ENCODE results near the gene INTS15.
"Not testable (repeated sequence)": the region's sequence is repeated elsewhere in the genome, so short reads cannot be mapped to it uniquely, and the experiment has no call there.

INTS15 gene

DNA sequence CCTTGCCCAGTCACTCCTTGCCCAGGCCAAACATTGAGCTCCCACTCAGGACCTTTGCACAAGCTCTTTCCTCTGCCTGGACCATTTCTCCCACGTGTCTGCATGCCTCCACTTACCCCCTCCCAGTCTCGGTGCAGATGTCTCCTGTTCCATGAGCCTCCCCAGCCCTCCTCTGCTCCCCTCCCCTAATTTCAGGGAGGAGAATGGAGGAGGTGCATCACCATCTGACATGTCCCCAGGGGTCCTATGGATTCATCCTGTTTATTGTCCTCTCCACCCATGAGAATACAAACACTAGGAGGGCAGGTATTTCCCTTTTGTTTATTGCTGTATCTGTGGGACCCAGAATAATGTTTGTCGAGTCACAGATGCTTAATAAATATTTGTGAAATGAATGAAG is 29.9 kb upstream of the INTS15 start:
- Histone ChIP-seq H3K4me1 (ENCODE audit: control insufficient read depth, insufficient read depth, low read length, poor library complexity, severe bottlenecking) (no peaks in the 10 kb centered on the region), H3K36me3 (ENCODE audit: control insufficient read depth, insufficient read depth, low read length) (no peaks in the 10 kb centered on the region), H3K9me3 (ENCODE audit: control insufficient read depth, low read length) (no peaks in the 10 kb centered on the region), H3K27ac (ENCODE audit: low read depth, low read length, severe bottlenecking) (no peak overlapping the region), H3K4me3 (ENCODE audit: extremely low read depth, insufficient read depth, low read length, poor library complexity, severe bottlenecking) (no peak overlapping the region)
- whole genome bisulfite sequencing, 2 experiments (ENCODE audit: insufficient coverage in 2 of 2), result 30% methylated on average over 2 of the region's 3 CpGs; no CpG with 5 or more reads in 1 of the 2 experiments

DNA sequence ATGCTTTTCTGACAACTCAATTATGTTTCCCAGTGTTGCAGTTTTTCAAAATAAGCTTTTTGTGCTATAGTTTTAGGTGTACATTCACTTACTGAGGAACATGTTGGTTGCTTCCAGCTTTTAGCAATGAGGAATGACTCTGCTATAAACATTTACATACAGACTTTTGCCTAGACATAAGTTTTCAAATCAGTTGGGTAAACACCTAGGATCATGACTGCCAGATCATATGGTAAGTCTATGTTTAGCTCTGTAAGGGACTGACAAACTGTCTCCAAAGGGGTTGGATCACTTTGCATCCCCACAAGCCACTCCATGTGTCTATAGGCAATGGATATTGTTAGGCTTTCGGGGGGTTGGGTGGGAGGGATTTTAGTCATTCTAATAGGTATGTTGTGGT is 27.7 kb upstream of the INTS15 start:
- no peak overlapping the region for H3K27ac ChIP-seq (ENCODE audit: low read depth, low read length, severe bottlenecking)
- no peaks in the 10 kb centered on the region for H3K36me3 ChIP-seq (ENCODE audit: control insufficient read depth, insufficient read depth, low read length)
- no peaks in the 10 kb centered on the region for H3K9me3 ChIP-seq (ENCODE audit: control insufficient read depth, low read length)
- no peak overlapping the region for H3K4me3 ChIP-seq (ENCODE audit: extremely low read depth, insufficient read depth, low read length, poor library complexity, severe bottlenecking)
- no CpG with 5 or more reads among the region's 1 CpG for WGBS, 2 experiments (ENCODE audit: insufficient coverage in 2 of 2)
- no peaks in the 10 kb centered on the region for H3K4me1 ChIP-seq (ENCODE audit: control insufficient read depth, insufficient read depth, low read length, poor library complexity, severe bottlenecking)

DNA sequence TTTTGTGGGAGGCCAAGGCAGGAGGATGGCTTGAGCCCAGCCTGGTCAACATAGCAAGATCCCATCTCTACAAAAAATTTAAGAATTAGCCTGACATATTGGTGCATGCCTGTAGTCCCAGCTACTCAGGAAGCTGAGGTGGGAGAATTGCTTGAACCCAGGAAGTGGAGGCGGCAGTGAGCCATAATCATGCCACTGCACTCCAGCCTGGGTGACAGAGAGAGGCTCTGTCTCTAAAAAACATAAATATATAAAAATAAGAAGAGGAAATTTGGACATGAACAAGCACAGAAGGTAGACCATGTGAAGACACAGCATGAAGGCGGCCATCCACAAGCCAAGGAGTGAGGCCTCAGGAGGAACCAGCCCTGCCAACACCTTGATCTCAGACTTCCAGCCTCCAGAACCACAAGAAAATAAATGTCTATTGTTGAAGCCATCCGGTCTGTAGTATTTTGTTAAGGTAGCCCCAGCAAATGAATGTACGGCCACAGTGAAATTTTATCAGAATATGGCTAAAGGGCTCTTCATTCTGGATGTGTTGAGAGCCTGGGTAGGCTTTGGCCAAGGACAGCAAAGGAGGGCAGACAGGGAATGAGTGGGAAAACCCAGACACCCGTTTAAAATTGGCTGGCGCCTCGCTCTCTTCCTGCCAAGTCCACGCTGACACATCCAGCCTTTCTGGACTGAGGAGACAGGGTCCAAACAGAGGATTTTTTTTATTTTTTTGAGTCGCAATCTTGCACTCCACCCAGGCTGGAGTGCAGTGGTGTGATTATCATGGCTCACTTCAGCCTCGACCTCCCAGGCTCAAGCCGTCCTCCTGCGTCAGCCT is 25.7 kb upstream of the INTS15 start:
- Histone ChIP-seq H3K4me3 (ENCODE audit: extremely low read depth, insufficient read depth, low read length, poor library complexity, severe bottlenecking) (no peak overlapping the region), H3K4me1 (ENCODE audit: control insufficient read depth, insufficient read depth, low read length, poor library complexity, severe bottlenecking) (no peaks in the 10 kb centered on the region), H3K36me3 (ENCODE audit: control insufficient read depth, insufficient read depth, low read length) (no peaks in the 10 kb centered on the region), H3K27ac (ENCODE audit: low read depth, low read length, severe bottlenecking) (no peak overlapping the region), H3K9me3 (ENCODE audit: control insufficient read depth, low read length) (no peaks in the 10 kb centered on the region)
- 92 to 93% methylated on average over 10 to 11 of the region's 12 CpGs for WGBS, 2 experiments (ENCODE audit: insufficient coverage in 2 of 2)

DNA sequence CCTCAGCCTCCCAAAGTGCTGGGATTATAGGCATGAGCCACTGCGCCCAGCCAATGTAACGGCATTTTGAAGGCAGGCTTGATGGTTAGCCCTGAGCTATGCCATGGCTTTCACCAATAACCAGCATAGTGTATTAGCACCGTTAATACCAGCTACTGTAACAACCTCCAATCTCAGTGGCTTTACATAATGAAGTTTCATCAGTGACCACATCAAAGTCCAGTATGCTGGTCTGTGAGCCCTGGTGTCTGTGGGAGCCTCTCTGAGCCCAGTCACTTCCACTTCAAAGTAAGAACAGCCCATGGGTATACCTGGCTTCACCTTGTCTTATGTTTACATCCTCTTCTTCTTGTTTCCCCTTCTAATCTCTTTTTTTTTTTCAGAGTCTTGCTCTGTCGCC is 24.2 kb upstream of the INTS15 start:
- no peaks in the 10 kb centered on the region for H3K9me3 ChIP-seq (ENCODE audit: control insufficient read depth, low read length)
- H3K4me1 ChIP-seq (ENCODE audit: control insufficient read depth, insufficient read depth, low read length, poor library complexity, severe bottlenecking), result no peaks in the 10 kb centered on the region
- 87 to 88% methylated on average over 2 to 4 of the region's 4 CpGs for WGBS, 2 experiments (ENCODE audit: insufficient coverage in 2 of 2)
- no peaks in the 10 kb centered on the region for H3K36me3 ChIP-seq (ENCODE audit: control insufficient read depth, insufficient read depth, low read length)
- no peak overlapping the region for H3K27ac ChIP-seq (ENCODE audit: low read depth, low read length, severe bottlenecking)
- H3K4me3 ChIP-seq (ENCODE audit: extremely low read depth, insufficient read depth, low read length, poor library complexity, severe bottlenecking), result no peak overlapping the region

DNA sequence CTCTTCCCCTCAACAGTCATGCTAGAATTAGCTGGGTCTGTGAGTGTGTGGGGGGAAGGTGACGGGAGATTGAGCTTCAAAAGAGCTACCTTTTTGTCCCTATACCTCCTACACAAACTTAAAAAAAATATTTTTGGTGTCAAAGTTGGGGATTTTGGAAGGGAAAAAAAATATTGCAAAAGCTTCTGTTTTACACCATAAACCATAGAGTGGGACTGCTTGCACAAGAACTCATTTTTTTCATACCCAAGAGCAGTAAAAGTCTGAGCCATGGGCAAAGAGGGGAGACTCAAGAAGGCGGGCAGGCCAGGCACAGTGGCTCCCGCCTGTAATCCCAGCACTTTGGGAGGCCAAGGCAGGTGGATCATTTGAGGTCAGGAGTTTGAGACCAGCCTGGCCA is 21.9 kb upstream of the INTS15 start:
- 85 to 96% methylated on average over 2 of the region's 3 CpGs for WGBS, 2 experiments (ENCODE audit: insufficient coverage in 2 of 2)
- Histone ChIP-seq H3K36me3 (ENCODE audit: control insufficient read depth, insufficient read depth, low read length) (no peaks in the 10 kb centered on the region), H3K9me3 (ENCODE audit: control insufficient read depth, low read length) (no peaks in the 10 kb centered on the region), H3K27ac (ENCODE audit: low read depth, low read length, severe bottlenecking) (no peak overlapping the region), H3K4me1 (ENCODE audit: control insufficient read depth, insufficient read depth, low read length, poor library complexity, severe bottlenecking) (no peaks in the 10 kb centered on the region), H3K4me3 (ENCODE audit: extremely low read depth, insufficient read depth, low read length, poor library complexity, severe bottlenecking) (no peak overlapping the region)

DNA sequence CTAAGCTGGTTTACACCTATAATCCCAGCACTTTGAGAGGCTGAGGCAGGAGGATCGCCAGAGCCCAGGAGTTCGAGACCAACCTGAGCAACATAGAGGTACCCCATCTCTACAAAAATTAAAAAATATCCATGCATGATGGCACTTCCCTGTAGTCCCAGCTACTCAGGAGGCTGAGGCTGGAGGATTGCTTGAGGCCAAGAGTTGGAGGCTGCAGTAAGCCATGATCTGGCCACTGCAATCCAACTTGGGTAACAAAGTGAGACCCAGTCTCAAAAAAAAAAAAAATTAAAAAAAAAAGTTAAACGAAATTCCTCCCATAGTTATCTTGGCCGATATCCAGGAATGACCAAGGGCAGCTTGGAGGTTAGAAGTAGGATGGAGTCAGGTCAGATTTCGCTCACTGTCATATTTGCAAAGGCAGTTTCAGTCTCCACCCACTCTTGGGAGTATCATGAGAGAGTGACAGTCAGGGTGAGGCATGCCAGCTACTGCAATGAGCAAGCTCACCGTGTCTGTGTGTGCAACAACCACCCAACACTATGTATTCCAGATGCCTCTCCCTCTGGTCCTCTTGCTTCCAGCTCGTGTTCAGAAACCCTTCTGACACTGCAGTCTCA is 18.6 kb upstream of the INTS15 start:
- H3K36me3 ChIP-seq (ENCODE audit: control insufficient read depth, insufficient read depth, low read length), result no peaks in the 10 kb centered on the region
- no peaks in the 10 kb centered on the region for H3K9me3 ChIP-seq (ENCODE audit: control insufficient read depth, low read length)
- WGBS, 2 experiments (ENCODE audit: insufficient coverage in 2 of 2), result 86 to 94% methylated on average over 6 of the region's 7 CpGs
- H3K4me3 ChIP-seq (ENCODE audit: extremely low read depth, insufficient read depth, low read length, poor library complexity, severe bottlenecking), result no peak overlapping the region
- no peak overlapping the region for H3K27ac ChIP-seq (ENCODE audit: low read depth, low read length, severe bottlenecking)
- H3K4me1 ChIP-seq (ENCODE audit: control insufficient read depth, insufficient read depth, low read length, poor library complexity, severe bottlenecking), result no peaks in the 10 kb centered on the region

DNA sequence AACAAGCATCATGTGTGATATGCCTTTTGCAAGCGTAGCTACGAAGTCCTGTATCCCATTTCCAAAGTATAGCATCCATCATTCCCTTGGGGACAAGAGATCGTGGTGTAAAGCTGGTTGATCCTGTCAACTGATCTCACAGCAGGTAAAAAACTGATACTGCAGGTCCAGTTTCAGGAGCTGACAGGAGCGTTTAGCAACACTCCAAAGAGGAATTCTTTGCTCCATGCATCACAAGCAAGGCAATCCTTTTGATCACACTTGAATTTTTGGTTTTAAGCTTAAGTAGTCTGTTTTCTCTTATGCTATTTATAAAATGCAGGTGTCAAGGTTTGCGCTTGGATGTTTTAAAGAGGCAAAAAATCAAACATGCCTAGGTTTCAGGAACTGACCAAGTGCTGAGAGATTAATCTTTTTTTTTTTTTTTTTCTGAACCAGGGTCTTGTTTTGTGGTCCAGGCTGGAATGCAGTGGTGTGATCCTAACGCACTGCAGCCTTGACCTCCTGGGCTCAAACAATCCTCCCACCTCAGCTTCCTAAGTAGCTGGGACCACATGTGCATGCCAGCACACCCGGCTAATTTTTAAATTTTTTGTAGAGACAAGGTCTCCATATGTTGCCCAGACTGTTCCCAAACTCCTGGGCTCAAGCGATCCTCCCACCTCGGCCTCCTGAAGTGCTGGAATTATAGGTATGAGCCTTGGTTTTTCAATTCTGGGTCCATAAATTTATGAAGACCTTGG is 14.4 kb upstream of the INTS15 start:
- Histone ChIP-seq H3K4me1 (ENCODE audit: control insufficient read depth, insufficient read depth, low read length, poor library complexity, severe bottlenecking) (peaks cover 12% of the 10 kb centered on the region), H3K9me3 (ENCODE audit: control insufficient read depth, low read length) (no peaks in the 10 kb centered on the region), H3K27ac (ENCODE audit: low read depth, low read length, severe bottlenecking) (no peak overlapping the region), H3K36me3 (ENCODE audit: control insufficient read depth, insufficient read depth, low read length) (peaks cover 3% of the 10 kb centered on the region), H3K4me3 (ENCODE audit: extremely low read depth, insufficient read depth, low read length, poor library complexity, severe bottlenecking) (no peak overlapping the region)
- WGBS, 2 experiments (ENCODE audit: insufficient coverage in 2 of 2), result 88 to 89% methylated on average over 6 to 7 of the region's 9 CpGs

DNA sequence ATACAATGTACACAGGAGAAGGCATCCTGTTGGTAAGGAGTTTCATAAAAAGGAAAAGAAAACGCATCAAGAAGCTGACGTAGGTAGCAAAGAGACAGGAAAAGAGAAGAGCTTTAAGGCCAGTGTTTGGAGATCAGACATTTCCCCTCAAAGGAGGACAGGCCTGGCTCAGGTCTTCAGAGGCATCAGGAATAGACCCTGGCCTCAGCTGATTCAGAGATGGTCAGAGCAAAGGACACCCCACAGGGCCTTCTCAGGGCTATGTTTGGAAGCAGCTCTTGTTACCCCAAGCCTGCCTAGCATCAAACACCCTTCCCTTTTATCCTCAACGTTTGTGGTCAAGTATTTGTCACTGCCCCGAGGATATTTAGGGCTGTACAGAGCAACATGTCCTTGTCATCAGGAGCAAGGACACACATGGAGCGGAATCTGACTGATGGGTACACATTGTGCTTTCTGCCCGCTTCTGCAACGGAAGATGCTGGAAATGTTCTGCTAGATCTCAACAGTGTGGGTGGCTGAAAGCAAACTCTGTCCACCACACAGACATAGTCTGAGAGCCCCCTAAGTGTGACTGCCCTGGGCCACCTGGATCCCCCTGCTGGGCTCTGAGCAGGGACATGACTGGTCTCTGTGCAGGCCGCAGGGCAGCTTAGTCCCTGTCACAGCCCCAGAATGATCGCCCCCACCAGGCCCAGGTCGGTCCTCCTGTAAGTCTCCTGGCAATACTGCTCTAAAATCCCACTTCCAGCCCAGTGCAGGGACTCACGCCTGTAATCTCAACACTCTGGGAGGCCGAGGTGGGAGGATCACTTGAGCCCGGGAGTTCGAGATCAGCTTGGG is 13.6 kb upstream of the INTS15 start:
- Histone ChIP-seq H3K4me1 (ENCODE audit: control insufficient read depth, insufficient read depth, low read length, poor library complexity, severe bottlenecking) (peaks cover 12% of the 10 kb centered on the region), H3K9me3 (ENCODE audit: control insufficient read depth, low read length) (no peaks in the 10 kb centered on the region), H3K4me3 (ENCODE audit: extremely low read depth, insufficient read depth, low read length, poor library complexity, severe bottlenecking) (peak overlapping the region; percentile 59), H3K27ac (ENCODE audit: low read depth, low read length, severe bottlenecking) (no peak overlapping the region), H3K36me3 (ENCODE audit: control insufficient read depth, insufficient read depth, low read length) (peaks cover 10% of the 10 kb centered on the region)
- WGBS, 2 experiments (ENCODE audit: insufficient coverage in 2 of 2), result 82 to 84% methylated on average over 9 to 11 of the region's 14 CpGs

DNA sequence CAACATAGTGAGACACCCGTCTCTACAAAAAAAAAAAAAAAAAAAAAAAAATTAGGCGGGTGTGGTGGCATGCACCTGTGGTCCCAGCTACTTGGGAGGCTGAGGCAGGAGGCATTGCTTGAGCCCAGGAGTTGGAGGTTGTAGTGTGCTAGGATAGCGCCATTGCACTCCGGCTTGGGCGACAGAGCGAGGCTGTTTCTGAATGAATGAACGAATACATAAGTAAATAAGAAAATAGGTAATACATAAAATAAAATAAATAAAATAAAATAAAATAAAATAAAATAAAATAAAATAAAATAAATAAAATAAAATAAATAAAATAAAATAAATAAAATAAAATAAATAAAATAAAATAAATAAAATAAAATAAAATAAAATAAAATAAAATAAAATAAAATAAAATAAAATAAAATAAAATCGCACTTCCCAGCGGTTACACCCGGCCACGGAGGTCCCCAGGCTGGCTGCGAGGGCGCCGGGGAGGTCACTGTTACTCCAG is 12.9 kb upstream of the INTS15 start:
- H3K27ac ChIP-seq (ENCODE audit: low read depth, low read length, severe bottlenecking), result peak overlapping the region; percentile 94
- H3K36me3 ChIP-seq (ENCODE audit: control insufficient read depth, insufficient read depth, low read length), result peaks cover 14% of the 10 kb centered on the region
- H3K9me3 ChIP-seq (ENCODE audit: control insufficient read depth, low read length), result not testable (repeated sequence)
- H3K4me1 ChIP-seq (ENCODE audit: control insufficient read depth, insufficient read depth, low read length, poor library complexity, severe bottlenecking), result peaks cover 12% of the 10 kb centered on the region
- WGBS, 2 experiments (ENCODE audit: insufficient coverage in 2 of 2), result 0% methylated on average over 5 of the region's 14 CpGs
- peak overlapping the region; percentile 59 for H3K4me3 ChIP-seq (ENCODE audit: extremely low read depth, insufficient read depth, low read length, poor library complexity, severe bottlenecking)

Measured in mesodermal cell (in vitro differentiated cells).